GM12872 (cell line): ENCODE results near the gene FANCC.

Experiments
- CTCF ChIP-seq: IDR thresholded peaks from 3 replicates; pipeline ENCODE4 v1.5.1; 2011; ENCODE audit warnings: low read depth, mild to moderate bottlenecking, low read length, moderate library complexity; ENCODE audit not compliant: insufficient read depth

The FANCC gene

GRCh38 chr9:95218773-95219172, 98.7 kb downstream of the FANCC start:
- no peak for TF ChIP-seq CTCF

- no peak for TF ChIP-seq CTCF
Measured at GRCh38 chr9:95217936-95218335, 99.6 kb downstream of the FANCC start.

- TF ChIP-seq CTCF, result no peak
Measured at GRCh38 chr9:95215336-95215898, 102.1 kb downstream of the FANCC start.

- no peak for TF ChIP-seq CTCF
Measured at GRCh38 chr9:95213117-95213516, 104.4 kb downstream of the FANCC start.

GRCh38 chr9:95211028-95211427, 106.5 kb downstream of the FANCC start:
- TF ChIP-seq CTCF, result no peak

- no peak for TF ChIP-seq CTCF
Measured at GRCh38 chr9:95207403-95207802, 110.1 kb downstream of the FANCC start.

- TF ChIP-seq CTCF, result no peak
Measured at GRCh38 chr9:95206143-95206542, 111.4 kb downstream of the FANCC start.
